HG02938 (cell line): ENCODE measurements around the gene OPRD1.
"Not testable (repeated sequence)": the region's sequence is repeated elsewhere in the genome, so short reads cannot be mapped to it uniquely, and the experiment has no call there.

Source experiments
- ATAC-seq: cut with Tn5 transposase; IDR thresholded peaks from one replicate; pipeline ENCODE4 v1.9.1; 2021; ENCODE audit warnings: mild to moderate bottlenecking, moderate library complexity; ENCODE audit not compliant: unreplicated experiment

OPRD1 gene

GRCh38 chr1:28800324-28800723 lies 11.6 kb upstream of the OPRD1 start:
- no peak for ATAC-seq

- no peak for ATAC-seq
These were observed 10.5 kb upstream of the OPRD1 start for GRCh38 chr1:28801461-28801860.

- no peak for ATAC-seq
These were observed 8.9 kb upstream of the OPRD1 start for GRCh38 chr1:28803051-28803450.

GRCh38 chr1:28803662-28804061 lies 8.3 kb upstream of the OPRD1 start:
- no peak for ATAC-seq

- no peak for ATAC-seq
These were observed 7.9 kb upstream of the OPRD1 start for GRCh38 chr1:28804071-28804470.

GRCh38 chr1:28807046-28807445 lies 4.9 kb upstream of the OPRD1 start:
- ATAC-seq = no peak

GRCh38 chr1:28807986-28808385 lies 4.0 kb upstream of the OPRD1 start:
- no peak for ATAC-seq

GRCh38 chr1:28811369-28811765 lies 603 bp upstream of the OPRD1 start:
- ATAC-seq = no peak

GRCh38 chr1:28812669-28813468 lies 899 bp downstream of the OPRD1 start:
- ATAC-seq = no peak

- no peak for ATAC-seq
These were observed 2.0 kb downstream of the OPRD1 start for GRCh38 chr1:28813931-28814465.

GRCh38 chr1:28815533-28816185 lies 3.7 kb downstream of the OPRD1 start:
- no peak for ATAC-seq

GRCh38 chr1:28817133-28817532 lies 5.2 kb downstream of the OPRD1 start:
- ATAC-seq = no peak

GRCh38 chr1:28819020-28819419 lies 7.0 kb downstream of the OPRD1 start:
- ATAC-seq = no peak

- no peak for ATAC-seq
These were observed 10.8 kb downstream of the OPRD1 start for GRCh38 chr1:28822799-28823198.

- not testable (repeated sequence) for ATAC-seq
These were observed 12.1 kb downstream of the OPRD1 start for GRCh38 chr1:28824061-28824460.

- ATAC-seq = not testable (repeated sequence)
These were observed 16.4 kb downstream of the OPRD1 start for GRCh38 chr1:28828227-28828858.

- ATAC-seq = no peak
These were observed 18.8 kb downstream of the OPRD1 start for GRCh38 chr1:28830814-28831213.

- ATAC-seq = no peak
These were observed 21.0 kb downstream of the OPRD1 start for GRCh38 chr1:28832966-28833365.

GRCh38 chr1:28833381-28833780 lies 21.4 kb downstream of the OPRD1 start:
- no peak for ATAC-seq

GRCh38 chr1:28835237-28835650 lies 23.3 kb downstream of the OPRD1 start:
- no peak for ATAC-seq

- ATAC-seq = no peak
These were observed 24.5 kb downstream of the OPRD1 start for GRCh38 chr1:28836421-28836956.
